Motor neuron (in vitro differentiated cells): Measurements from ENCODE around the gene NPRL2. TPM values are rescaled to one million over a fixed set of nuclear protein-coding genes. Genes with fewer than 3 reads are reported as not detected.

Source experiments
- ATAC-seq, 8 experiments: fragments of 200-7000 bp; cut with Tn5 transposase; replicated peaks in 6 of 8; 2 replicates each; pipeline ENCODE4 v1.8.0; 2021; ENCODE audit warnings: mild to moderate bottlenecking in 8 of 8, moderate library complexity in 8 of 8
- H3K27ac ChIP-seq, 2 donors: fragments of 250-450 bp; sonication (Bioruptor Pico); 2 replicates each; pipeline ENCODE4 v1.9.0; 2021; ENCODE audit warnings: antibody characterized with exemption in 2 of 2, mild to moderate bottlenecking in 2 of 2, moderate library complexity in 1 of 2
- H3K4me1 ChIP-seq, 2 donors: fragments of 250-450 bp; sonication (Bioruptor Pico); replicated peaks in 1 of 2; 2 replicates each; pipeline ENCODE4 v1.6.1; 2021; ENCODE audit warnings: antibody characterized with exemption in 2 of 2, mild to moderate bottlenecking in 2 of 2, moderate library complexity in 1 of 2
- H3K4me3 ChIP-seq, 5 donors: fragments of 250-450 bp; sonication (Bioruptor Pico); 2 replicates each; pipeline ENCODE4 v1.9.0; 2021; ENCODE audit warnings: antibody characterized with exemption in 5 of 5, mild to moderate bottlenecking in 5 of 5, moderate library complexity in 4 of 5
- WGBS, 10 experiments: fragments of 450-650 bp; shearing (Covaris generic); methylation state at CpG; one replicate each; pipeline ENCODE4 v1.0.0; 2022; 5-methylcytosine and 5-hydroxymethylcytosine counted together
- in situ Hi-C, 9 experiments: fragments of 400-800 bp; cut with MboI; loops; one replicate each; pipeline ENCODE4 v1.15.0; 2021; ENCODE audit warnings: low sequenced_read_pairs in 9 of 9, low pct_unique_long_range_greater_than_20kb in 2 of 9; ENCODE audit not compliant: unreplicated experiment in 9 of 9
- total RNA-seq, 8 experiments: library from RNA; unstranded; fragments of 300-600 nt; gene quantifications; 2 replicates each; pipeline versions ENCODE4 v1.2.3 to v1.2.4, GENCODE V29; 2022

NPRL2 gene
- total RNA-seq, 8 experiments from 2014 or later = 17.9 to 90.8 (median 28.9) TPM

GRCh38 chr3:50340448-50341329, 9.9 kb downstream of the NPRL2 start, which contains the start of gene RASSF1:
RASSF1 (minus strand) TSS chr3:50340836; CDS start chr3:50340805, 31 bp downstream.
- WGBS, 10 experiments = 0 to 40% (median 3%) methylated on average over 1 to 25 of the region's 85 CpGs; no CpG with 5 or more reads in 3 of the 10 experiments
- in situ Hi-C loops = loop anchor here in 3 of 9 experiments (10.0 kb wide), 2 partner anchors 204 to 214 kb away; no protein-coding TSS in a partner anchor
- Histone ChIP-seq H3K4me1 (peaks cover 22 to 23% of the 10 kb centered on the region in 2 donors), H3K4me3 (no peak within 1 kb of the TSS), H3K27ac (no peak within 1 kb of the TSS)
- peak in 3 of 8 experiments; percentile 22 to 27 (median 27) for ATAC-seq

GRCh38 chr3:50340147-50340447, 10.5 kb downstream of the NPRL2 start:
- Histone ChIP-seq H3K27ac (no peak overlapping the region), H3K4me1 (peaks cover 21 to 23% of the 10 kb centered on the region in 2 donors), H3K4me3 (no peak overlapping the region)
- no peak for ATAC-seq
- in situ Hi-C loops = loop anchor here in 3 of 9 experiments (10.0 kb wide), 2 partner anchors 205 to 215 kb away; no protein-coding TSS in a partner anchor
- 0 to 38% (median 0%) methylated on average over 3 to 9 of the region's 9 CpGs; no CpG with 5 or more reads in 5 of the 10 experiments for WGBS, 10 experiments

- H3K4me3 ChIP-seq = no peak overlapping the region
- in situ Hi-C loops = loop anchor here in 3 of 9 experiments (10.0 kb wide), 2 partner anchors 205 to 215 kb away; no protein-coding TSS in a partner anchor
- 59 to 98% (median 87%) methylated on average over 3 to 10 of the region's 14 CpGs; no CpG with 5 or more reads in 3 of the 10 experiments for WGBS, 10 experiments
- H3K27ac ChIP-seq = no peak overlapping the region
- peaks cover 21 to 23% of the 10 kb centered on the region in 2 donors for H3K4me1 ChIP-seq
- ATAC-seq = no peak
These were observed 11.0 kb downstream of the NPRL2 start for GRCh38 chr3:50339485-50340146.

GRCh38 chr3:50338965-50339364, 11.6 kb downstream of the NPRL2 start:
- peaks cover 21 to 23% of the 10 kb centered on the region in 2 donors for H3K4me1 ChIP-seq
- WGBS, 10 experiments = 0 to 100% (median 83%) methylated on average over 2 to 5 of the region's 5 CpGs
- in situ Hi-C loops = no loop called here
- H3K4me3 ChIP-seq = no peak overlapping the region
- no peak for ATAC-seq
- H3K27ac ChIP-seq = no peak overlapping the region

- in situ Hi-C loops = no loop called here
- peak overlapping the region; percentile 54 to 80 (median 61) for H3K4me3 ChIP-seq
- H3K27ac ChIP-seq = peak overlapping the region; percentile 90 to 94
- 0 to 4% (median 0%) methylated on average over 1 to 10 of the region's 79 CpGs; no CpG with 5 or more reads in 6 of the 10 experiments for WGBS, 10 experiments
- peaks cover 21 to 23% of the 10 kb centered on the region in 2 donors for H3K4me1 ChIP-seq
- peak; percentile 73 to 90 (median 86) for ATAC-seq
These were observed 13.3 kb downstream of the NPRL2 start for GRCh38 chr3:50337175-50337861.

GRCh38 chr3:50336452-50337174, 14.0 kb downstream of the NPRL2 start:
- ATAC-seq = peak in 3 of 8 experiments; percentile 1 to 47 (median 47)
- in situ Hi-C loops = no loop called here
- peak overlapping the region; percentile 90 to 94 for H3K27ac ChIP-seq
- H3K4me1 ChIP-seq = peaks cover 21 to 23% of the 10 kb centered on the region in 2 donors
- peak overlapping the region; percentile 54 to 80 (median 61) for H3K4me3 ChIP-seq
- WGBS, 10 experiments = 0 to 4% (median 0%) methylated on average over 1 to 11 of the region's 31 CpGs; no CpG with 5 or more reads in 4 of the 10 experiments

- Histone ChIP-seq H3K27ac (no peak overlapping the region), H3K4me3 (no peak overlapping the region), H3K4me1 (peaks cover 18 to 20% of the 10 kb centered on the region in 2 donors)
- ATAC-seq = no peak
- in situ Hi-C loops = no loop called here
- WGBS, 10 experiments = 52 to 100% (median 83%) methylated on average over 1 to 4 of the region's 5 CpGs; no CpG with 5 or more reads in 1 of the 10 experiments
These were observed 16.1 kb downstream of the NPRL2 start for GRCh38 chr3:50334339-50335075.

- WGBS, 10 experiments = 27 to 94% (median 60%) methylated on average over 1 to 9 of the region's 12 CpGs; no CpG with 5 or more reads in 3 of the 10 experiments
- Histone ChIP-seq H3K4me3 (no peak overlapping the region), H3K27ac (no peak overlapping the region), H3K4me1 (peaks cover 18 to 20% of the 10 kb centered on the region in 2 donors)
- ATAC-seq = peak in 2 of 8 experiments; percentile 1 to 11
- in situ Hi-C loops = no loop called here
These were observed 16.7 kb downstream of the NPRL2 start for GRCh38 chr3:50333744-50334328.

GRCh38 chr3:50331364-50331907, 19.1 kb downstream of the NPRL2 start:
- Histone ChIP-seq H3K4me1 (peaks cover 15 to 21% of the 10 kb centered on the region in 2 donors), H3K27ac (no peak overlapping the region), H3K4me3 (no peak overlapping the region)
- WGBS, 10 experiments = 85 to 100% (median 100%) methylated on average over 1 to 8 of the region's 19 CpGs; no CpG with 5 or more reads in 4 of the 10 experiments
- no peak for ATAC-seq
- in situ Hi-C loops = no loop called here

GRCh38 chr3:50330330-50330729, 20.2 kb downstream of the NPRL2 start:
- ATAC-seq = no peak
- H3K27ac ChIP-seq = no peak overlapping the region
- WGBS, 10 experiments = 60 to 100% (median 96%) methylated on average over 1 to 4 of the region's 10 CpGs; no CpG with 5 or more reads in 4 of the 10 experiments
- peaks cover 7 to 12% of the 10 kb centered on the region in 2 donors for H3K4me1 ChIP-seq
- H3K4me3 ChIP-seq = no peak overlapping the region
- in situ Hi-C loops = no loop called here
